ENCODE data around the gene MUSK.
"Not testable (repeated sequence)": the region's sequence is repeated elsewhere in the genome, so short reads cannot be mapped to it uniquely, and the experiment has no call there.

Gene MUSK

GRCh38 chr9:110691002-110691549, 22.5 kb downstream of the MUSK start:
- DNase-seq (ENCODE audit: insufficient read length, low spot score) (no peak), FAIRE-seq (no peak)

- FAIRE-seq; DNase-seq (ENCODE audit: insufficient read length, low spot score): not testable (repeated sequence)
These were observed 27.3 kb downstream of the MUSK start for GRCh38 chr9:110695846-110696245.

- no peak for FAIRE-seq
These were observed 32.4 kb downstream of the MUSK start for GRCh38 chr9:110700953-110701352.

GRCh38 chr9:110703669-110704068, 35.1 kb downstream of the MUSK start:
- no peak for FAIRE-seq
- no peak for DNase-seq (ENCODE audit: insufficient read length, low spot score)

More at GRCh38 chr9:110700953-110701352, 32.4 kb downstream of the MUSK start:
- no peak for DNase-seq (ENCODE audit: insufficient read length, low spot score)

- no peak for FAIRE-seq
- no peak for DNase-seq (ENCODE audit: insufficient read length, low spot score)
These were observed 38.8 kb downstream of the MUSK start for GRCh38 chr9:110707419-110707818.

GRCh38 chr9:110710420-110710819, 41.8 kb downstream of the MUSK start:
- FAIRE-seq (no peak), DNase-seq (ENCODE audit: insufficient read length, low spot score) (no peak)

- DNase-seq (ENCODE audit: insufficient read length, low spot score) (no peak), FAIRE-seq (no peak)
These were observed 44.4 kb downstream of the MUSK start for GRCh38 chr9:110712955-110713354.

- FAIRE-seq (no peak), DNase-seq (ENCODE audit: insufficient read length, low spot score) (no peak)
These were observed 45.7 kb downstream of the MUSK start for GRCh38 chr9:110714314-110714713.

GRCh38 chr9:110728058-110728457, 59.5 kb downstream of the MUSK start:
- DNase-seq (ENCODE audit: insufficient read length, low spot score) (no peak), FAIRE-seq (no peak)

- FAIRE-seq (no peak), DNase-seq (ENCODE audit: insufficient read length, low spot score) (no peak)
These were observed 61.0 kb downstream of the MUSK start for GRCh38 chr9:110729641-110730040.

GRCh38 chr9:110731437-110732028, 62.9 kb downstream of the MUSK start:
- DNase-seq (ENCODE audit: insufficient read length, low spot score) (no peak), FAIRE-seq (no peak)

- no peak for FAIRE-seq
- DNase-seq (ENCODE audit: insufficient read length, low spot score) = no peak
These were observed 70.4 kb downstream of the MUSK start for GRCh38 chr9:110738982-110739381.

- DNase-seq (ENCODE audit: insufficient read length, low spot score) = no peak
- FAIRE-seq = no peak
These were observed 74.3 kb downstream of the MUSK start for GRCh38 chr9:110742741-110743371.

GRCh38 chr9:110744715-110745384, 76.3 kb downstream of the MUSK start:
- no peak for DNase-seq (ENCODE audit: insufficient read length, low spot score)
- FAIRE-seq = no peak

- no peak for DNase-seq (ENCODE audit: insufficient read length, low spot score)
- FAIRE-seq = no peak
These were observed 77.1 kb downstream of the MUSK start for GRCh38 chr9:110745676-110746075.

- FAIRE-seq (no peak), DNase-seq (ENCODE audit: insufficient read length, low spot score) (no peak)
These were observed 77.8 kb downstream of the MUSK start for GRCh38 chr9:110746211-110746930.

GRCh38 chr9:110748251-110748893, 79.8 kb downstream of the MUSK start:
- no peak for DNase-seq (ENCODE audit: insufficient read length, low spot score)
- no peak for FAIRE-seq

GRCh38 chr9:110750272-110750671, 81.7 kb downstream of the MUSK start:
- DNase-seq (ENCODE audit: insufficient read length, low spot score) (no peak), FAIRE-seq (no peak)

- no peak for FAIRE-seq
- no peak for DNase-seq (ENCODE audit: insufficient read length, low spot score)
These were observed 83.4 kb downstream of the MUSK start for GRCh38 chr9:110751971-110752370.

- DNase-seq (ENCODE audit: insufficient read length, low spot score) (no peak), FAIRE-seq (no peak)
These were observed 84.2 kb downstream of the MUSK start for GRCh38 chr9:110752766-110753165.
